GM18909 (cell line): ENCODE measurements around the gene ATG2A.

Experiments used
- ATAC-seq: cut with Tn5 transposase; IDR thresholded peaks from one replicate; pipeline ENCODE4 v1.9.1; 2021; ENCODE audit warnings: mild to moderate bottlenecking; ENCODE audit not compliant: unreplicated experiment, poor library complexity

The ATG2A gene

GRCh38 chr11:64916775-64917662 is at the start of gene ATG2A:
Gene ATG2A (minus strand): TSS chr11:64917209. CDS start chr11:64917135, 74 bp downstream.
- peak; percentile 92 for ATAC-seq

DNA sequence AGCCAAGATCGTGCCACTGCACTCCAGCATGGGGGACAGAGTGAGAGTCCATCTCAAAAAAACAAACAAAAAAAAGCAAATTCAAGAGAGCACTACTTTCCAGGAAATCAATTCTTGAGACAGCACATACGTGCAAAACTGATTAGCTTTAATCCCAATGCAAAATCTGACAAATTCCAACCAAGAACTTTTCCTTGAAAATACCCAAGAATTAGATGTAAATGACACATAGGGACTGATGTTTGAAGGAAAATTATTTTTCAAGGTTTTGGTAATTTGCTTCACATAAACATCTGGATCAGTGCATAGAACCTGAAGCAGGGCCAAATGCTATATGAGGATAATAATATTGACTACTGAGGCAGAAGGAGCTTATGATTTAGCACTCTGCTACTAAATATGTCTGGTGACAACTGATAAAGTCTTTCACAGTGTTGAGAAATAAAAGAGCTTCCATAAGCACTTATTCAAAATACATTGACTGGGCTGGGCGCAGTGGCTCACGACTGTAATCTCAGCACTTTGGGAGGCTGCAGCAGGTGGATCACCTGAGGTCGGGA is 46.1 kb upstream of the ATG2A start:
- ATAC-seq = no peak

GRCh38 chr11:64960719-64961118 is 43.7 kb upstream of the ATG2A start:
- ATAC-seq = no peak

GRCh38 chr11:64959498-64959897 is 42.5 kb upstream of the ATG2A start:
- no peak for ATAC-seq

DNA sequence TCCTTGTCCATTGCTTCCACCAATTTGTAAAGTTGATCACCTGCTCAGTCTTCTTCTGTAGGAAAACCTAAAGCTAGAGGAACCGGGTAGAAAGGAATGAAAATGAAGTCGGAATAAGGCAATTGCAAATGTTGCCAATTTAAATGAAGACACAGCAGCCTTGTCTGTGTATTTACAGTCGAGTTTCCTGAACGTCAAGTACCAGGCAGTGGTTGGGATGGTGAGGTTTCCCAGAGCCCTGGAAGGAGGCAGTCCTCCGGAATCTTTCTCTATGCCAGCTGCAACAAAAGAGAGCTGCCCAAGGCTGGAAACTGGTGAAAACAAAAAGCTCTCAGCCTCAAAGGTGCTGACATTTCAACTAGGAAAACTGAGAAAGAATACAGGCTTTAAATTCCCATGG is 37.2 kb upstream of the ATG2A start:
- ATAC-seq = no peak

DNA sequence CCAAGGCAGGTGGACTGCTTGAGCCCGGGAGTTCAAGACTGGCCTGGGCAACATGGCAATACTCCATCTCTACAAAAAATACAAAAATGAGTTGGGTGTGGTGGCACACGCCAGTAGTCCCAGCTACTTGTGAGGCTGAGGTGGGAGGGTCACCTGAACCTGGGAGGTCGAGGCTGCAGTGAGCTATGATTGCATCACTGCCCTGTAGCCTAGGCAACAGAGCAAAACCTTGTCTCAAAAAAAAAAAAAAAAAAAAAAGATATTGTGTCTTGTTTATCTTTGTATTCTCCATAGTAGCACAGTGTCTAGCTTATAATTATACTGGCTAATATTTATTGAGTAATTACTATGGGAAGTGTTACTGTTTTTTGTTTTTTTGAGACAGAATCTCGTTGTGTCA is 34.5 kb upstream of the ATG2A start:
- ATAC-seq = no peak

- ATAC-seq = no peak
Observed at GRCh38 chr11:64947208-64947814, 30.3 kb upstream of the ATG2A start.

- no peak for ATAC-seq
Observed at GRCh38 chr11:64936539-64936938, 19.5 kb upstream of the ATG2A start.

- no peak for ATAC-seq
Observed at GRCh38 chr11:64935359-64936081, 18.5 kb upstream of the ATG2A start, which contains the start of gene GPHA2. Gene GPHA2 (minus strand): TSS chr11:64935893. CDS start chr11:64935460, 433 bp downstream.

DNA sequence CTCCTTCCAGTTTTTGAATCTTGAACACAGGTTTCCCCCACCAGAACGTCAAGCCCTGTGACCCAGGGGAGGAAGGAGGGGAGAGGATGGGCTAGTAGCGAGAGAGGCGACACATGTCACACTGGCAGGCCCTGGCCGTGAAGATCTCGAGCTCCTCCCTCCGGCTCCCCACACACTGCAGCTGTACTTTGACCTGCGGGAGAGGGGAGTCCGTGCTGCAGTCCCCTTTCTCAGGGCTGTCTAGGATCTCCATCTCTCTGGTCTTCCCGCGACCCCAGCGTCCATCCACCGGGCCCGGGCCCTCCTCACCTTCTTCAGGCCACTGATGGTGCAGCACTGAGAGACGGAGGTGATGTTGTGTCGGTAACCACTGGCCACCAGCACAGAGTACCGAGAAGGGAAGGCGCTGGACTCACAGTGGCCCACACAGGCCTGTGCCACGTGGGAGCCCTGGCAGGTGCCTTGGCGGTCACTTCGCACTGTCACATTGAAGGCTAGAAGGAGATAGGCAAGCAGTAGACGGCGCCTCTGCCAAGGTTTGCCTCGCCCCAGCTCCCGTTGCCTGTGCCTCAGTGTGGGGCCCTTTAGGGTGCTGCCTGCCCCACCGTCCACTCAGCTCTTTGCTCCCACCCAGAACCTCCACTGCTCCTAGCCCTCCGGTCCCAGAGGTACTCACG is 17.8 kb upstream of the ATG2A start:
- ATAC-seq = no peak

- ATAC-seq = no peak
Observed at GRCh38 chr11:64933935-64934681, 17.1 kb upstream of the ATG2A start.

GRCh38 chr11:64933213-64933934 is 16.4 kb upstream of the ATG2A start:
- ATAC-seq = no peak

DNA sequence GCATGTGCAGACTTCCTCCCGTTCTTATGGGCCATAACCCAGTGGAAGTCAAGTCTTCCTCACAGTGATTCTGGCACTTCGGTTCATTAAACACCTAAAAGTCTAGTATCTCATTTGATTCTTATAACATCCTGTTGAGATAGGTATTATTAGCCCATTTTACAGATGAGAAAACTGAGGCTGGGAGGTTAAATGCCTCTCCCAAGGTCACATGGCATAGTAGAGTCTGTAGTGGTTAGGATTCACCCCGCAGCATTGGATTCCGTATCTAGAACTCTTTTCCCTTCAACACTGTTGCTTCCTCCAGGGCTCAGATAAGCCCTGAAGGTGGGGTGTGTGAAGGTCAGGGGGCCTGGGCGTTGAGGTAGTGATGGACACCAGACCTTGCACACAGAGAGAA is 15.3 kb upstream of the ATG2A start:
- no peak for ATAC-seq

- no peak for ATAC-seq
Observed at GRCh38 chr11:64931290-64931689, 14.3 kb upstream of the ATG2A start.

DNA sequence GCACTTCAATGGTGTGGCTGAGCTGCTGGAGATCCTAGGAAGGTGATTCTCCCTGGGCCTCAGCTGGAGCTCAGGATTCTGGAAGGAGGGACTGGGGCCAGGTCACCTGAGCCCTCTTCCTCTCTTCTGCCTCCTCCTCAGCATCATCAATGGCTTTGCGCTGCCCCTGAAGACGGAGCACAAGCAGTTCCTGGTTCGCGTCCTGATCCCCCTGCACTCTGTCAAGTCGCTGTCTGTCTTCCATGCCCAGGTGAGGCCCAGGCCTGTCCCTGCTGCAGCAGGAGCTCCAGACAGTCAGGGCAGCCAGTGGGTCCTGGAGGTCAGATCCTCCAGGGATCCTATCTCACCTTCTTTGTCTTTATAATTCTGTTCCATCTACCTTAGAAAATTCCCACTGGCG is 13.3 kb upstream of the ATG2A start:
- no peak for ATAC-seq

- no peak for ATAC-seq
Observed at GRCh38 chr11:64929625-64930024, 12.6 kb upstream of the ATG2A start.

GRCh38 chr11:64928957-64929356 is 11.9 kb upstream of the ATG2A start:
- ATAC-seq = no peak

- ATAC-seq = no peak
Observed at GRCh38 chr11:64926689-64927088, 9.7 kb upstream of the ATG2A start.
